ENCODE results near the gene OR1J4.
A peak's percentile ranks its signal among the peaks of the same experiment; 100 is the strongest.

OR1J4 gene

GRCh38 chr9:122518841-122519240 is at the start of gene OR1J4:
OR1J4 (plus strand) TSS chr9:122519141; CDS start chr9:122519141, 0 bp downstream.
- H3K9me3 ChIP-seq (ENCODE audit: control insufficient read depth, low read length), result no peaks in the 10 kb centered on the region
- no peak within 1 kb of the TSS for H3K4me3 ChIP-seq (ENCODE audit: low read length)
- H3K9ac ChIP-seq (ENCODE audit: low read length), result no peak within 1 kb of the TSS
- no peaks in the 10 kb centered on the region for H3K27me3 ChIP-seq (replicated peaks; ENCODE audit: control insufficient read depth, insufficient read depth, low read length)
- H3K36me3 ChIP-seq (ENCODE audit: control insufficient read depth, insufficient read depth, low read length, severe bottlenecking), result no peaks in the 10 kb centered on the region
- no peak for DNase-seq (ENCODE audit: low read depth)
- H3K4me1 ChIP-seq (ENCODE audit: control insufficient read depth, insufficient read depth, low read length), result no peaks in the 10 kb centered on the region

GRCh38 chr9:122474561-122474960 is 44.4 kb upstream of the OR1J4 start:
- Histone ChIP-seq H3K4me1 (ENCODE audit: control insufficient read depth, insufficient read depth, low read length) (peaks cover 12% of the 10 kb centered on the region), H3K36me3 (ENCODE audit: control insufficient read depth, insufficient read depth, low read length, severe bottlenecking) (no peaks in the 10 kb centered on the region), H3K27me3 (replicated peaks; ENCODE audit: control insufficient read depth, insufficient read depth, low read length) (no peaks in the 10 kb centered on the region), H3K4me3 (ENCODE audit: low read length) (no peak overlapping the region), H3K9me3 (ENCODE audit: control insufficient read depth, low read length) (no peaks in the 10 kb centered on the region), H3K9ac (ENCODE audit: low read length) (no peak overlapping the region)
- DNase-seq (ENCODE audit: low read depth), result no peak

GRCh38 chr9:122475717-122476116 is 43.2 kb upstream of the OR1J4 start:
- Histone ChIP-seq H3K9me3 (ENCODE audit: control insufficient read depth, low read length) (no peaks in the 10 kb centered on the region), H3K4me1 (ENCODE audit: control insufficient read depth, insufficient read depth, low read length) (peaks cover 10% of the 10 kb centered on the region), H3K36me3 (ENCODE audit: control insufficient read depth, insufficient read depth, low read length, severe bottlenecking) (no peaks in the 10 kb centered on the region)

GRCh38 chr9:122477346-122477745 is 41.6 kb upstream of the OR1J4 start:
- H3K9ac ChIP-seq (ENCODE audit: low read length), result no peak overlapping the region
- DNase-seq (ENCODE audit: low read depth), result no peak
- H3K4me1 ChIP-seq (ENCODE audit: control insufficient read depth, insufficient read depth, low read length), result peaks cover 10% of the 10 kb centered on the region
- no peaks in the 10 kb centered on the region for H3K27me3 ChIP-seq (replicated peaks; ENCODE audit: control insufficient read depth, insufficient read depth, low read length)
- no peaks in the 10 kb centered on the region for H3K36me3 ChIP-seq (ENCODE audit: control insufficient read depth, insufficient read depth, low read length, severe bottlenecking)
- no peak overlapping the region for H3K4me3 ChIP-seq (ENCODE audit: low read length)
- H3K9me3 ChIP-seq (ENCODE audit: control insufficient read depth, low read length), result no peaks in the 10 kb centered on the region

More at GRCh38 chr9:122475717-122476116, 43.2 kb upstream of the OR1J4 start:
- no peaks in the 10 kb centered on the region for H3K27me3 ChIP-seq (replicated peaks; ENCODE audit: control insufficient read depth, insufficient read depth, low read length)
- no peak overlapping the region for H3K9ac ChIP-seq (ENCODE audit: low read length)
- no peak overlapping the region for H3K4me3 ChIP-seq (ENCODE audit: low read length)
- no peak for DNase-seq (ENCODE audit: low read depth)

GRCh38 chr9:122477826-122478225 is 41.1 kb upstream of the OR1J4 start, which contains the start of gene OR1J1:
OR1J1 (minus strand) TSS chr9:122477926; CDS start chr9:122477926, 0 bp downstream.
- H3K9ac ChIP-seq (ENCODE audit: low read length), result no peak within 1 kb of the TSS
- no peak within 1 kb of the TSS for H3K4me3 ChIP-seq (ENCODE audit: low read length)
- no peaks in the 10 kb centered on the region for H3K27me3 ChIP-seq (replicated peaks; ENCODE audit: control insufficient read depth, insufficient read depth, low read length)
- DNase-seq (ENCODE audit: low read depth), result no peak
- H3K4me1 ChIP-seq (ENCODE audit: control insufficient read depth, insufficient read depth, low read length), result peaks cover 10% of the 10 kb centered on the region
- H3K9me3 ChIP-seq (ENCODE audit: control insufficient read depth, low read length), result no peaks in the 10 kb centered on the region
- H3K36me3 ChIP-seq (ENCODE audit: control insufficient read depth, insufficient read depth, low read length, severe bottlenecking), result no peaks in the 10 kb centered on the region

GRCh38 chr9:122479062-122479461 is 39.9 kb upstream of the OR1J4 start:
- H3K9me3 ChIP-seq (ENCODE audit: control insufficient read depth, low read length), result no peaks in the 10 kb centered on the region
- H3K9ac ChIP-seq (ENCODE audit: low read length), result no peak overlapping the region
- peaks cover 10% of the 10 kb centered on the region for H3K4me1 ChIP-seq (ENCODE audit: control insufficient read depth, insufficient read depth, low read length)
- H3K36me3 ChIP-seq (ENCODE audit: control insufficient read depth, insufficient read depth, low read length, severe bottlenecking), result no peaks in the 10 kb centered on the region
- H3K27me3 ChIP-seq (replicated peaks; ENCODE audit: control insufficient read depth, insufficient read depth, low read length), result no peaks in the 10 kb centered on the region
- no peak overlapping the region for H3K4me3 ChIP-seq (ENCODE audit: low read length)
- no peak for DNase-seq (ENCODE audit: low read depth)

- Histone ChIP-seq H3K27me3 (replicated peaks; ENCODE audit: control insufficient read depth, insufficient read depth, low read length) (no peaks in the 10 kb centered on the region), H3K4me3 (ENCODE audit: low read length) (no peak overlapping the region), H3K4me1 (ENCODE audit: control insufficient read depth, insufficient read depth, low read length) (no peaks in the 10 kb centered on the region), H3K36me3 (ENCODE audit: control insufficient read depth, insufficient read depth, low read length, severe bottlenecking) (no peaks in the 10 kb centered on the region), H3K9me3 (ENCODE audit: control insufficient read depth, low read length) (peaks cover 3% of the 10 kb centered on the region), H3K9ac (ENCODE audit: low read length) (no peak overlapping the region)
- DNase-seq (ENCODE audit: low read depth), result peak; percentile 50
These were observed 20.1 kb upstream of the OR1J4 start for GRCh38 chr9:122498883-122499288.

- Histone ChIP-seq H3K36me3 (ENCODE audit: control insufficient read depth, insufficient read depth, low read length, severe bottlenecking) (no peaks in the 10 kb centered on the region), H3K4me3 (ENCODE audit: low read length) (no peak overlapping the region), H3K4me1 (ENCODE audit: control insufficient read depth, insufficient read depth, low read length) (no peaks in the 10 kb centered on the region), H3K9me3 (ENCODE audit: control insufficient read depth, low read length) (no peaks in the 10 kb centered on the region), H3K27me3 (replicated peaks; ENCODE audit: control insufficient read depth, insufficient read depth, low read length) (no peaks in the 10 kb centered on the region), H3K9ac (ENCODE audit: low read length) (no peak overlapping the region)
- DNase-seq (ENCODE audit: low read depth), result no peak
These were observed 12.0 kb upstream of the OR1J4 start for GRCh38 chr9:122506964-122507363.

GRCh38 chr9:122510502-122510901 is 8.4 kb upstream of the OR1J4 start, which contains the start of gene OR1J2:
OR1J2 (plus strand) TSS chr9:122510802; CDS start chr9:122510802, 0 bp downstream.
- Histone ChIP-seq H3K4me3 (ENCODE audit: low read length) (no peak within 1 kb of the TSS), H3K9ac (ENCODE audit: low read length) (no peak within 1 kb of the TSS), H3K4me1 (ENCODE audit: control insufficient read depth, insufficient read depth, low read length) (no peaks in the 10 kb centered on the region), H3K27me3 (replicated peaks; ENCODE audit: control insufficient read depth, insufficient read depth, low read length) (no peaks in the 10 kb centered on the region), H3K36me3 (ENCODE audit: control insufficient read depth, insufficient read depth, low read length, severe bottlenecking) (no peaks in the 10 kb centered on the region), H3K9me3 (ENCODE audit: control insufficient read depth, low read length) (no peaks in the 10 kb centered on the region)
- no peak for DNase-seq (ENCODE audit: low read depth)

- no peaks in the 10 kb centered on the region for H3K4me1 ChIP-seq (ENCODE audit: control insufficient read depth, insufficient read depth, low read length)
- no peaks in the 10 kb centered on the region for H3K9me3 ChIP-seq (ENCODE audit: control insufficient read depth, low read length)
- no peaks in the 10 kb centered on the region for H3K36me3 ChIP-seq (ENCODE audit: control insufficient read depth, insufficient read depth, low read length, severe bottlenecking)
- H3K27me3 ChIP-seq (replicated peaks; ENCODE audit: control insufficient read depth, insufficient read depth, low read length), result no peaks in the 10 kb centered on the region
- H3K9ac ChIP-seq (ENCODE audit: low read length), result no peak overlapping the region
- H3K4me3 ChIP-seq (ENCODE audit: low read length), result no peak overlapping the region
- no peak for DNase-seq (ENCODE audit: low read depth)
These were observed 715 bp upstream of the OR1J4 start for GRCh38 chr9:122518226-122518625.

- no peak for DNase-seq (ENCODE audit: low read depth)
- no peak overlapping the region for H3K4me3 ChIP-seq (ENCODE audit: low read length)
- H3K9ac ChIP-seq (ENCODE audit: low read length), result no peak overlapping the region
- H3K36me3 ChIP-seq (ENCODE audit: control insufficient read depth, insufficient read depth, low read length, severe bottlenecking), result no peaks in the 10 kb centered on the region
- no peaks in the 10 kb centered on the region for H3K9me3 ChIP-seq (ENCODE audit: control insufficient read depth, low read length)
- no peaks in the 10 kb centered on the region for H3K27me3 ChIP-seq (replicated peaks; ENCODE audit: control insufficient read depth, insufficient read depth, low read length)
- no peaks in the 10 kb centered on the region for H3K4me1 ChIP-seq (ENCODE audit: control insufficient read depth, insufficient read depth, low read length)
These were observed 435 bp downstream of the OR1J4 start for GRCh38 chr9:122519376-122519775.

- H3K4me3 ChIP-seq (ENCODE audit: low read length), result no peak overlapping the region
These were observed 7.7 kb downstream of the OR1J4 start for GRCh38 chr9:122526602-122527001.

More at GRCh38 chr9:122526602-122527001, 7.7 kb downstream of the OR1J4 start:
- H3K9ac ChIP-seq (ENCODE audit: low read length), result no peak overlapping the region
- no peaks in the 10 kb centered on the region for H3K9me3 ChIP-seq (ENCODE audit: control insufficient read depth, low read length)
- H3K36me3 ChIP-seq (ENCODE audit: control insufficient read depth, insufficient read depth, low read length, severe bottlenecking), result no peaks in the 10 kb centered on the region
- H3K4me1 ChIP-seq (ENCODE audit: control insufficient read depth, insufficient read depth, low read length), result no peaks in the 10 kb centered on the region
- no peaks in the 10 kb centered on the region for H3K27me3 ChIP-seq (replicated peaks; ENCODE audit: control insufficient read depth, insufficient read depth, low read length)
- no peak for DNase-seq (ENCODE audit: low read depth)

All from adipocyte (in vitro differentiated cells).